Measurements from ENCODE around the gene SWT1.

- TF ChIP-seq POLR2AphosphoS5 (IDR thresholded peaks at IDR 0.05), result no peak
- no peak for TF ChIP-seq POLR2A (IDR thresholded peaks at IDR 0.05)
- TF ChIP-seq, protein P1, sequence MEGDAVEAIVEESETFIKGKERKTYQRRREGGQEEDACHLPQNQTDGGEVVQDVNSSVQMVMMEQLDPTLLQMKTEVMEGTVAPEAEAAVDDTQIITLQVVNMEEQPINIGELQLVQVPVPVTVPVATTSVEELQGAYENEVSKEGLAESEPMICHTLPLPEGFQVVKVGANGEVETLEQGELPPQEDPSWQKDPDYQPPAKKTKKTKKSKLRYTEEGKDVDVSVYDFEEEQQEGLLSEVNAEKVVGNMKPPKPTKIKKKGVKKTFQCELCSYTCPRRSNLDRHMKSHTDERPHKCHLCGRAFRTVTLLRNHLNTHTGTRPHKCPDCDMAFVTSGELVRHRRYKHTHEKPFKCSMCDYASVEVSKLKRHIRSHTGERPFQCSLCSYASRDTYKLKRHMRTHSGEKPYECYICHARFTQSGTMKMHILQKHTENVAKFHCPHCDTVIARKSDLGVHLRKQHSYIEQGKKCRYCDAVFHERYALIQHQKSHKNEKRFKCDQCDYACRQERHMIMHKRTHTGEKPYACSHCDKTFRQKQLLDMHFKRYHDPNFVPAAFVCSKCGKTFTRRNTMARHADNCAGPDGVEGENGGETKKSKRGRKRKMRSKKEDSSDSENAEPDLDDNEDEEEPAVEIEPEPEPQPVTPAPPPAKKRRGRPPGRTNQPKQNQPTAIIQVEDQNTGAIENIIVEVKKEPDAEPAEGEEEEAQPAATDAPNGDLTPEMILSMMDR (IDR thresholded peaks at IDR 0.05 in 8 of 11, conservative IDR thresholded peaks at IDR 0.05 in 3 of 11), result no peak
Measured at GRCh38 chr1:185213091-185213490, 56.1 kb downstream of the SWT1 start.

Measured in spleen (tissue), 7 donors.